ENCODE measurements around the gene ACOD1. TPM values are rescaled to one million over a fixed set of nuclear protein-coding genes. Genes with fewer than 3 reads are reported as not detected.

The ACOD1 gene
- total and polyA plus RNA-seq, 2 of the 13 experiments (the other 11 are each of a cell fraction or from before 2014, with no cell fraction given), result not detected

DNA sequence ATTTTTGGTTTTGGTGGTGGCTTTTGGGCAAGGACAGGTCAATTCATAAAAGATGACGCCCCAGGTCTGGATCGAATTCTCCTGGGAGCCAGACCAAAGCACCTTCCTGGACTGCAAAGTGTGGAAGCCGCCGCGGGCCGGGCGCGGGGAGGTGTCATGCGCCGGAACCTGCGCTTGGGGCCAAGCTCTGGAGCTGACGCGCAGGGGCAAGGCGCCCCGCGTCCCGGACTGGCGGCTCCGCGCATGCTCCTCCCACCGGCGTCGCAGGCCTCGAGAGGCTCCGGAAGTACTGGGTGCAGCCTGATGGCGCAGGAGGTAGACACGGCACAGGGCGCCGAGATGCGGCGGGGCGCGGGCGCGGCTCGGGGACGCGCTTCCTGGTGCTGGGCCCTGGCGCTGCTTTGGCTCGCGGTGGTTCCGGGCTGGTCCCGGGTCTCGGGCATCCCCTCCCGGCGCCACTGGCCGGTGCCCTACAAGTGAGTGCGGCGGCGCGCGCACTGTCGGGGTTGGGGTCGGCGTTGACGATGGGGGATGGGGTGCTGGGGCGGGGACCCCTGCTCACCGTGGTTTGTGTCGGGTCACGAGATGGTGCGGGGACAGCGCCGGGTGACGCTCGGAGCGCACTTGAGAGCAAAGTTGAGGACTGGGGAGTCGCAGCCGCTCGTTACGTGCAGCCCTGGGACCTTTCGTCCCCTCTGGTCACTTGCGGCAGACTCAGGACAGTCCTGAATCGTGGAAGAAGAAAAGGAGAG lies 43.7 kb downstream of the ACOD1 start, which contains the start of gene CLN5 (continued):
- TF ChIP-seq, protein P1, sequence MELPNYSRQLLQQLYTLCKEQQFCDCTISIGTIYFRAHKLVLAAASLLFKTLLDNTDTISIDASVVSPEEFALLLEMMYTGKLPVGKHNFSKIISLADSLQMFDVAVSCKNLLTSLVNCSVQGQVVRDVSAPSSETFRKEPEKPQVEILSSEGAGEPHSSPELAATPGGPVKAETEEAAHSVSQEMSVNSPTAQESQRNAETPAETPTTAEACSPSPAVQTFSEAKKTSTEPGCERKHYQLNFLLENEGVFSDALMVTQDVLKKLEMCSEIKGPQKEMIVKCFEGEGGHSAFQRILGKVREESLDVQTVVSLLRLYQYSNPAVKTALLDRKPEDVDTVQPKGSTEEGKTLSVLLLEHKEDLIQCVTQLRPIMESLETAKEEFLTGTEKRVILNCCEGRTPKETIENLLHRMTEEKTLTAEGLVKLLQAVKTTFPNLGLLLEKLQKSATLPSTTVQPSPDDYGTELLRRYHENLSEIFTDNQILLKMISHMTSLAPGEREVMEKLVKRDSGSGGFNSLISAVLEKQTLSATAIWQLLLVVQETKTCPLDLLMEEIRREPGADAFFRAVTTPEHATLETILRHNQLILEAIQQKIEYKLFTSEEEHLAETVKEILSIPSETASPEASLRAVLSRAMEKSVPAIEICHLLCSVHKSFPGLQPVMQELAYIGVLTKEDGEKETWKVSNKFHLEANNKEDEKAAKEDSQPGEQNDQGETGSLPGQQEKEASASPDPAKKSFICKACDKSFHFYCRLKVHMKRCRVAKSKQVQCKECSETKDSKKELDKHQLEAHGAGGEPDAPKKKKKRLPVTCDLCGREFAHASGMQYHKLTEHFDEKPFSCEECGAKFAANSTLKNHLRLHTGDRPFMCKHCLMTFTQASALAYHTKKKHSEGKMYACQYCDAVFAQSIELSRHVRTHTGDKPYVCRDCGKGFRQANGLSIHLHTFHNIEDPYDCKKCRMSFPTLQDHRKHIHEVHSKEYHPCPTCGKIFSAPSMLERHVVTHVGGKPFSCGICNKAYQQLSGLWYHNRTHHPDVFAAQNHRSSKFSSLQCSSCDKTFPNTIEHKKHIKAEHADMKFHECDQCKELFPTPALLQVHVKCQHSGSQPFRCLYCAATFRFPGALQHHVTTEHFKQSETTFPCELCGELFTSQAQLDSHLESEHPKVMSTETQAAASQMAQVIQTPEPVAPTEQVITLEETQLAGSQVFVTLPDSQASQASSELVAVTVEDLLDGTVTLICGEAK (IDR thresholded peaks at IDR 0.05), result no peak
- TF ChIP-seq, protein P1 (CRISPR knock-in tag; IDR thresholded peaks at IDR 0.05), result peak; percentile 64
- peak; percentile 45; the same call in 1 of the 2 replicates for TF ChIP-seq ZNF772 (CRISPR knock-in tag; IDR thresholded peaks at IDR 0.05)
- TF ChIP-seq SPEN (CRISPR knock-in tag; IDR thresholded peaks at IDR 0.05; ENCODE audit: low read depth), result peak; percentile 84; the same call in 1 of the 2 replicates
- peak; percentile 59; the same call in 1 of the 2 replicates for TF ChIP-seq REPIN1 (CRISPR knock-in tag; IDR thresholded peaks at IDR 0.05; ENCODE audit: borderline replicate concordance, low read depth)
- no peak for TF ChIP-seq ZNF253 (CRISPR knock-in tag; IDR thresholded peaks at IDR 0.05; ENCODE audit: borderline replicate concordance)
- TF ChIP-seq, protein P2, sequence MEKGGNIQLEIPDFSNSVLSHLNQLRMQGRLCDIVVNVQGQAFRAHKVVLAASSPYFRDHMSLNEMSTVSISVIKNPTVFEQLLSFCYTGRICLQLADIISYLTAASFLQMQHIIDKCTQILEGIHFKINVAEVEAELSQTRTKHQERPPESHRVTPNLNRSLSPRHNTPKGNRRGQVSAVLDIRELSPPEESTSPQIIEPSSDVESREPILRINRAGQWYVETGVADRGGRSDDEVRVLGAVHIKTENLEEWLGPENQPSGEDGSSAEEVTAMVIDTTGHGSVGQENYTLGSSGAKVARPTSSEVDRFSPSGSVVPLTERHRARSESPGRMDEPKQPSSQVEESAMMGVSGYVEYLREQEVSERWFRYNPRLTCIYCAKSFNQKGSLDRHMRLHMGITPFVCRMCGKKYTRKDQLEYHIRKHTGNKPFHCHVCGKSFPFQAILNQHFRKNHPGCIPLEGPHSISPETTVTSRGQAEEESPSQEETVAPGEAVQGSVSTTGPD (CRISPR knock-in tag; IDR thresholded peaks at IDR 0.05), result no peak
- TF ChIP-seq HNF4G (IDR thresholded peaks at IDR 0.05; ENCODE audit: borderline replicate concordance, low read depth, low read length), result no peak
- TF ChIP-seq HNF4G (CRISPR knock-in tag; IDR thresholded peaks at IDR 0.05; ENCODE audit: borderline replicate concordance, low read depth), result peak; percentile 28; the same call in 1 of the 2 replicates
- TF ChIP-seq ZNF546 (CRISPR knock-in tag; conservative IDR thresholded peaks at IDR 0.05), result peak; percentile 84
- TF ChIP-seq SNAI1 (CRISPR knock-in tag; IDR thresholded peaks at IDR 0.05; ENCODE audit: borderline replicate concordance), result 0 out of 2 replicates have a peak, but pooled peaks have one; percentile 42
- TF ChIP-seq ZMYM4 (CRISPR knock-in tag; IDR thresholded peaks at IDR 0.05), result peak; percentile 92
- peak; percentile 25; the same call in 1 of the 2 replicates for TF ChIP-seq MIER3 (CRISPR knock-in tag; IDR thresholded peaks at IDR 0.05; ENCODE audit: borderline replicate concordance)
- TF ChIP-seq KLF11 (CRISPR knock-in tag; IDR thresholded peaks at IDR 0.05), result no peak
- TF ChIP-seq ZNF282 (IDR thresholded peaks at IDR 0.05; ENCODE audit: partially characterized antibody), result no peak
- TF ChIP-seq ZNF350 (CRISPR knock-in tag; IDR thresholded peaks at IDR 0.05; ENCODE audit: borderline replicate concordance, low read depth), result peak; percentile 49
- TF ChIP-seq ZNF264 (CRISPR knock-in tag; IDR thresholded peaks at IDR 0.05), result peak; percentile 79
- no peak for TF ChIP-seq ZNF296 (CRISPR knock-in tag; conservative IDR thresholded peaks at IDR 0.05)
